Measurements from ENCODE around the gene NEK9. TPM values are rescaled to one million over a fixed set of nuclear protein-coding genes. Genes with fewer than 3 reads are reported as not detected.

Gene NEK9
- total RNA-seq, 1 experiment from 2014 or later: 56.5 TPM

DNA sequence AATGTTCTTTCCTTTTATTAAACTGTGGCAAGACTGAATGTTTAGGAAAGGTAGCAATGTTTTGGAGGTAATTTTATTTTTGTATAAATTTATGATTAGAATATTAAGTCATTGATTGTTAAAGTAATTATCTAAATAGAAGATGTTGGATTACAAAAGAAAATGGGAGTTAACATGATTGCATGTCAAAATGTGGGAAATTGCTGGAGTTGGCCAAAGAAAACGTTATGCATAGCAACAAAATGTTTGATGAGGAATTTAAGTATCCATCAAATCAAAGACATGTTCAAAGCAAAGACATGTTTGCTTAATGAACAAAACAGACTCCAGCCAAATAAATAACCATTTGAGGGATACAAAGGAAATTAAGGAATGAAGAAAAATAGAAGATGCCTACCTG lies 72.4 kb downstream of the NEK9 start:
- H3K79me1 ChIP-seq (ENCODE audit: insufficient read depth, low read depth, low read length, poor library complexity, severe bottlenecking): no peaks in the 10 kb centered on the region
- H3T11ph ChIP-seq (ENCODE audit: low read length): no peak overlapping the region
- H3K9me3 Mint-ChIP-seq: no peaks in the 10 kb centered on the region; a peak in 2 of 5 replicates
- no peaks in the 10 kb centered on the region for H4K20me1 ChIP-seq (ENCODE audit: control insufficient read depth, insufficient read depth, insufficient read length)
- H3K14ac ChIP-seq (ENCODE audit: insufficient read depth, low read length): no peak overlapping the region
- H3K4me2 ChIP-seq (ENCODE audit: insufficient read depth, insufficient read length, low read length): no peak overlapping the region
- no CpG with 5 or more reads among the region's 1 CpG for WGBS (ENCODE audit: extremely low coverage, insufficient read length, low lambda C conversion rate)
- H3K27ac Mint-ChIP-seq: no peak overlapping the region
- no peak overlapping the region for H2BK12ac ChIP-seq (ENCODE audit: insufficient read length, low read depth, low read length)
- H2BK20ac ChIP-seq (ENCODE audit: low read depth, low read length, poor library complexity, severe bottlenecking): no peak overlapping the region
- DNase-seq: no peak
- H3K9me3 ChIP-seq (ENCODE audit: control insufficient read depth, low read depth, low read length): no peaks in the 10 kb centered on the region
- H3K18ac ChIP-seq (ENCODE audit: insufficient read length, low read depth, low read length): no peak overlapping the region
- H3K27me3 ChIP-seq (ENCODE audit: insufficient read depth, low read length): no peaks in the 10 kb centered on the region
- H3K9ac ChIP-seq (ENCODE audit: extremely low read depth, insufficient read length, low read length): no peak overlapping the region
- no peak overlapping the region for H2BK15ac ChIP-seq (ENCODE audit: low read depth, low read length)
- no peak overlapping the region for H4K8ac ChIP-seq (replicated peaks; ENCODE audit: insufficient read length, low read depth, low read length)
- no peak overlapping the region for H2AK5ac ChIP-seq (ENCODE audit: insufficient read length, low read length)
- H3K4me3 Mint-ChIP-seq: no peak overlapping the region
- no peaks in the 10 kb centered on the region for H3K27me3 Mint-ChIP-seq (ENCODE audit: low read depth)
- no peak overlapping the region for H3K27ac ChIP-seq (ENCODE audit: insufficient read length, low read depth, low read length)
- no peaks in the 10 kb centered on the region for H3K79me2 ChIP-seq (ENCODE audit: insufficient read depth, low read length)
- H3K23me2 ChIP-seq (ENCODE audit: insufficient read length, low read depth, low read length, poor library complexity, severe bottlenecking): peaks cover 3% of the 10 kb centered on the region
- no peak overlapping the region for H2AFZ ChIP-seq (ENCODE audit: low read length)
- no peaks in the 10 kb centered on the region; a peak in 1 of 4 replicates for H3K4me1 Mint-ChIP-seq
- H3K56ac ChIP-seq (ENCODE audit: insufficient read length, low read depth, low read length): no peak overlapping the region
- no peak overlapping the region for H3K4ac ChIP-seq (ENCODE audit: low read depth, low read length)
- TF ChIP-seq, protein P1, sequence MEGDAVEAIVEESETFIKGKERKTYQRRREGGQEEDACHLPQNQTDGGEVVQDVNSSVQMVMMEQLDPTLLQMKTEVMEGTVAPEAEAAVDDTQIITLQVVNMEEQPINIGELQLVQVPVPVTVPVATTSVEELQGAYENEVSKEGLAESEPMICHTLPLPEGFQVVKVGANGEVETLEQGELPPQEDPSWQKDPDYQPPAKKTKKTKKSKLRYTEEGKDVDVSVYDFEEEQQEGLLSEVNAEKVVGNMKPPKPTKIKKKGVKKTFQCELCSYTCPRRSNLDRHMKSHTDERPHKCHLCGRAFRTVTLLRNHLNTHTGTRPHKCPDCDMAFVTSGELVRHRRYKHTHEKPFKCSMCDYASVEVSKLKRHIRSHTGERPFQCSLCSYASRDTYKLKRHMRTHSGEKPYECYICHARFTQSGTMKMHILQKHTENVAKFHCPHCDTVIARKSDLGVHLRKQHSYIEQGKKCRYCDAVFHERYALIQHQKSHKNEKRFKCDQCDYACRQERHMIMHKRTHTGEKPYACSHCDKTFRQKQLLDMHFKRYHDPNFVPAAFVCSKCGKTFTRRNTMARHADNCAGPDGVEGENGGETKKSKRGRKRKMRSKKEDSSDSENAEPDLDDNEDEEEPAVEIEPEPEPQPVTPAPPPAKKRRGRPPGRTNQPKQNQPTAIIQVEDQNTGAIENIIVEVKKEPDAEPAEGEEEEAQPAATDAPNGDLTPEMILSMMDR (conservative IDR thresholded peaks at IDR 0.05): no peak
- H3K4me1 ChIP-seq (ENCODE audit: insufficient read depth, low read length): no peaks in the 10 kb centered on the region
- no peak overlapping the region for H4K5ac ChIP-seq (ENCODE audit: insufficient read length, low read depth, low read length)
- no peak overlapping the region for H2BK5ac ChIP-seq (ENCODE audit: insufficient read length, low read length)
- no peak overlapping the region for H3K23ac ChIP-seq (ENCODE audit: insufficient read length, low read depth, low read length)
- H2BK120ac ChIP-seq (ENCODE audit: low read depth, low read length, poor library complexity, severe bottlenecking): no peak overlapping the region
- H4K91ac ChIP-seq (ENCODE audit: insufficient read length, low read depth, low read length): no peak overlapping the region
- peaks cover 2 to 21% (median 15%) of the 10 kb centered on the region in 3 experiments; a peak in 5 of 7 replicates for H3K36me3 Mint-ChIP-seq (ENCODE audit: insufficient read depth in 1 of 3, low read depth in 3 of 3)
